ENCODE data around the gene EPN2.

DNA sequence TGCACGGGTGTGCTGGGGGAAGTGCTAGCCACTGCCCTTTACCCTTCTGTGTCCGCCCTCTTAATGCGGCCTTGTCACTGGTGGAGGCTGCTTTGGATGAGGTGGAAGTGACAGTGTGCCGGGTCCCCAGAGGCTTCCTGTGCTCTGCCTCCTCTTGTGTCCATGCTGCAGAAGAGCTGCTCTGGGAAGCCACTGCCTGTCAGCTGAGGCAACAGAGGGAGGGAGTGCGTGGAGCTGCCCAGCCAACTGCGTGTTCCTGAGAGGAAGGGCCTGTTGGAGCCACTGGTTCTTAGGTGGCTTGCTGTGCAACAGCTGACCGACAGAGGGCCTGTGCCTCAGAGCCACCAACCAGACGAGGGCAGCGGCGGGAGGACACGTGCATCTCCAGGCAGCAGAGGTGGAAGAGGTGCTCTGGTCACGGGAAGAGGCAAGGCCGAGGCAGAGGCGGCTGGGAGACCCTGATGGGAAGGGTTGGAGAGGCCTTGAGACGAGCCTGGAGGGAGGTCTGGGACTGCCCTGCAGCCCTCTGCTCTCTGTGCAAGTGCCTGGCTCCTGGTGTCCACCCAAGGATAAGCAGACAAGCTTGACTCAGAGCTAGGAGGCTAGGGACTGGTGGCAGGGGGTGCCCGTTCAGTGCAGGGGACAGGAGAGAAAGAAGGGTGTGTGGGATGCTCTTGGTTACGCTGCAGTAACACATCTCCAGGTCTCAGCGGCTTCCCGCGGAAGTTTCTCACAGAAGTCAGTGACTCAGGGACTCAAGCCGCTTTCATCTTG lies 100.0 kb downstream of the EPN2 start:
- TF ChIP-seq POLR2A (IDR thresholded peaks at IDR 0.05): no peak
- TF ChIP-seq CTCF (IDR thresholded peaks at IDR 0.05): peak in 4 of 5 experiments; percentile 49 to 80 (median 72)
- no peak for TF ChIP-seq EP300 (IDR thresholded peaks at IDR 0.05)

Data from tibial nerve (tissue), 4 donors.